HepG2 (cell line): ENCODE measurements around the gene FUT1. TPM values are rescaled to one million over a fixed set of nuclear protein-coding genes. Genes with fewer than 3 reads are reported as not detected.

Source experiments
- ARNTL ChIP-seq: sonication (generic); formaldehyde crosslinking; IDR thresholded peaks from 2 replicates; pipeline ENCODE4 v1.4.0; 2020; ENCODE audit warnings: mild to moderate bottlenecking, missing genetic modification reagents
- ATM ChIP-seq: fragments of 450-650 bp; IDR thresholded peaks from 2 replicates; pipeline ENCODE4 v1.7.1; 2017; ENCODE audit warnings: mild to moderate bottlenecking, borderline replicate concordance
- DMAP1 ChIP-seq: IDR thresholded peaks from 2 replicates; pipeline ENCODE4 v1.6.1; 2016
- EP300 ChIP-seq, 3 experiments: sonication (generic) in 1 of 3; formaldehyde crosslinking in 1 of 3; IDR thresholded peaks; 2 replicates each; pipeline versions ENCODE4 v1.5.1 to v1.6.1; 2011 to 2020; ENCODE audit warnings: low read depth in 2 of 3, low read length in 2 of 3, borderline replicate concordance in 1 of 3, improper control_type of control experiment in 1 of 3, mild to moderate bottlenecking in 1 of 3, missing genetic modification reagents in 1 of 3, moderate library complexity in 1 of 3
- FOXA1 ChIP-seq, 2 experiments: fragments of 450-650 bp in 1 of 2; sonication (generic) in 1 of 2; formaldehyde crosslinking in 1 of 2; IDR thresholded peaks; 2 replicates each; pipeline versions ENCODE4 v1.4.0 to v1.6.1; 2016 to 2020; ENCODE audit warnings: missing genetic modification reagents in 1 of 2
- GFI1 ChIP-seq: sonication (generic); formaldehyde crosslinking; IDR thresholded peaks from 2 replicates; pipeline ENCODE4 v1.5.0; 2020; ENCODE audit warnings: missing genetic modification reagents, mild to moderate bottlenecking, borderline replicate concordance
- KAT7 ChIP-seq: IDR thresholded peaks from 2 replicates; pipeline ENCODE4 v1.6.1; 2018; ENCODE audit warnings: borderline replicate concordance, missing compliant biosample characterization
- MBD4 ChIP-seq: IDR thresholded peaks from 2 replicates; pipeline ENCODE4 v1.6.1; 2012; ENCODE audit warnings: low read length, inconsistent platforms, borderline replicate concordance
- PAF1 ChIP-seq: IDR thresholded peaks from 2 replicates; pipeline ENCODE4 v1.6.1; 2016; ENCODE audit warnings: missing genetic modification reagents, missing compliant biosample characterization
- PHF21A ChIP-seq: sonication (generic); formaldehyde crosslinking; IDR thresholded peaks from 2 replicates; pipeline ENCODE4 v1.5.0; 2020; ENCODE audit warnings: mild to moderate bottlenecking, missing genetic modification reagents
- PTBP1 ChIP-seq: fragments of 200-400 bp; formaldehyde crosslinking; IDR thresholded peaks from 2 replicates; pipeline ENCODE4 v1.6.1; 2018; ENCODE audit warnings: low read length, low read depth; ENCODE audit not compliant: poor library complexity, severe bottlenecking
- THAP11 ChIP-seq: IDR thresholded peaks from 2 replicates; pipeline ENCODE4 v1.6.1; 2016; ENCODE audit warnings: missing biosample characterization, missing genetic modification reagents
- TP53 ChIP-seq: sonication (generic); formaldehyde crosslinking; conservative IDR thresholded peaks from 2 replicates; pipeline ENCODE4 v1.4.0; 2020; ENCODE audit warnings: missing genetic modification reagents
- ZFP82 ChIP-seq: sonication (generic); formaldehyde crosslinking; IDR thresholded peaks from 2 replicates; pipeline ENCODE4 v1.5.1; 2020; ENCODE audit warnings: mild to moderate bottlenecking, missing genetic modification reagents, borderline replicate concordance
- ZIK1 ChIP-seq: sonication (generic); formaldehyde crosslinking; IDR thresholded peaks from 2 replicates; pipeline ENCODE4 v1.5.0; 2020; ENCODE audit warnings: mild to moderate bottlenecking, low read depth, missing genetic modification reagents, borderline replicate concordance
- ZNF124 ChIP-seq: sonication (generic); formaldehyde crosslinking; IDR thresholded peaks from 2 replicates; pipeline ENCODE4 v1.4.0; 2020; ENCODE audit warnings: missing genetic modification reagents
- ZNF20 ChIP-seq: sonication (generic); formaldehyde crosslinking; IDR thresholded peaks from 2 replicates; pipeline ENCODE4 v1.4.0; 2020; ENCODE audit warnings: mild to moderate bottlenecking, moderate library complexity, missing genetic modification reagents
- ZNF550 ChIP-seq: sonication (generic); formaldehyde crosslinking; IDR thresholded peaks from 2 replicates; pipeline ENCODE4 v1.4.0; 2020; ENCODE audit warnings: mild to moderate bottlenecking, missing genetic modification reagents, borderline replicate concordance
- ZNF572 ChIP-seq: sonication (generic); formaldehyde crosslinking; IDR thresholded peaks from 2 replicates; pipeline ENCODE4 v1.5.1; 2020; ENCODE audit warnings: mild to moderate bottlenecking, missing genetic modification reagents
- ZNF761 ChIP-seq: sonication (generic); formaldehyde crosslinking; conservative IDR thresholded peaks from 2 replicates; pipeline ENCODE4 v1.4.0; 2020; ENCODE audit warnings: mild to moderate bottlenecking, missing genetic modification reagents
- ZNF780A ChIP-seq: sonication (generic); formaldehyde crosslinking; IDR thresholded peaks from 2 replicates; pipeline ENCODE4 v1.8.0; 2022; ENCODE audit warnings: mild to moderate bottlenecking, missing genetic modification reagents, moderate library complexity
- ZNF850 ChIP-seq: sonication (generic); formaldehyde crosslinking; conservative IDR thresholded peaks from 2 replicates; pipeline ENCODE4 v1.9.0; 2021; ENCODE audit warnings: mild to moderate bottlenecking, missing genetic modification reagents
- polyA plus RNA-seq, 8 experiments: library from polyadenylated mRNA; depleted of rRNA in 3 of 8; stranded (reverse) in 7 of 8; unstranded in 1 of 8; fragments of >200 nt; fragmentation: Illumina TruSeq in 4 of 8; extraction: Trizol in 4 of 8; gene quantifications; 2 replicates each; pipeline versions ENCODE4 v1.2.1 to v1.2.3, GENCODE V29; 2011 to 2016; ENCODE audit warnings: low read depth in 4 of 8, missing spikeins in 1 of 8, mixed read lengths in 1 of 8; ENCODE audit not compliant: insufficient read depth in 1 of 8
- total RNA-seq, 5 experiments: library from RNA; depleted of rRNA; stranded (reverse); fragments of >200 nt; fragmentation: Illumina TruSeq; extraction: Trizol; gene quantifications; 2 replicates each; pipeline ENCODE4 v1.2.3, GENCODE V29; 2016; ENCODE audit warnings: low read depth in 1 of 5
- TF ChIP-seq, protein P1 (sequence below): sonication (generic); formaldehyde crosslinking; IDR thresholded peaks from 2 replicates; pipeline ENCODE4 v1.4.0; 2020; ENCODE audit warnings: missing genetic modification reagents, mild to moderate bottlenecking, borderline replicate concordance
- TF ChIP-seq, protein P2 (sequence below), 2 experiments: fragments of 450-650 bp in 1 of 2; sonication (generic) in 1 of 2; formaldehyde crosslinking; IDR thresholded peaks; 2 replicates each; pipeline versions ENCODE4 v1.5.0 to v1.8.0; 2020 to 2022; ENCODE audit warnings: mild to moderate bottlenecking in 1 of 2, missing genetic modification reagents in 1 of 2
- TF ChIP-seq, protein P3 (sequence below): sonication (generic); formaldehyde crosslinking; IDR thresholded peaks from 2 replicates; pipeline ENCODE4 v1.4.0; 2020; ENCODE audit warnings: mild to moderate bottlenecking, missing genetic modification reagents
- TF ChIP-seq, protein P4 (sequence below): sonication (generic); formaldehyde crosslinking; conservative IDR thresholded peaks from 2 replicates; pipeline ENCODE4 v1.5.0; 2020; ENCODE audit warnings: missing genetic modification reagents

The FUT1 gene
- total and polyA plus RNA-seq, 2 of the 13 experiments (the other 11 are each of a cell fraction or from before 2014, with no cell fraction given), result 0.07 to 1.1 TPM

DNA sequence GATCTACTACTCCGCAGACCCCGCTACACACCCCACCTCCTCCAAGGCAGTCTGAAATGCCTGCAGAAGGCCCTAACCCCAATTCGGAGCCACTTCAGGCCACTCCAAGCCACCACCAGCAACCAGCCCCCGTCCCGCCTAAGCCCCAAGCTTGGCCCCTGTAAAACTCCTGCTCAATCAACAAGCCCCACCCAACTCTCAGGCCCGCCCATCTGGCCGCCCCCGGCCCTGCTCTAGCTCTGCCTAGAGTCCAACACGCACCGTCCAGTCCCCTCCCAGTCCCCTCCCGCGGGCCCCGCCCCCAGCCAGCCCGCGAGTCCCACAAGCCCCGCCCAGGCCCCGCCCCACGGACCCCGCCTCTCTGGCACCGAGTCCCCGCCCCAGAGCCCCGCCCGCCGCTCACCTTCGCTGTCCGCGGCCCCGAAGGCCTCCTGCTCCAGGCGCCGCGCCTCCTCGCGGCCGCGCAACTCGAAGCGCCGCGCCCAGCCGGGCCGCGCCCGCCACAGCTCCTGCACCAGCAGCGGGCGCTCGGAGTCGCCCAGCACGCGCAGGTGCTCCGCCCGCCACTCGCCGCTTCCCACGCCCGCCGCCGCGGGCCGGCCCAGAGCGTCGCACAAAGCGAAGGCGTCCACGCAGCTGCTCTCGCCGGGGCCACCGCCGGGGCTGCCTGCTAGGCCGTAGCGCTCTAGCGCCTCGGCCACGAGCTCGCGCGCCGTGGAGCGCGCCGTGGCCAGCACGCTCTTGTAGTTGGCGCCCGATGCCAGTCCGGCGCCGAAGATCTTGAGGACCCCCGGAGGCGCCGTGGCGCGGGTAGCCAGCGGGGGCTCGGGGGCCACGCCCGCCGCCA lies 13.7 kb downstream of the FUT1 start (continued):
- TF ChIP-seq ATM, result no peak
- TF ChIP-seq ZNF572 (CRISPR knock-in tag), result no peak
- TF ChIP-seq, protein P1, sequence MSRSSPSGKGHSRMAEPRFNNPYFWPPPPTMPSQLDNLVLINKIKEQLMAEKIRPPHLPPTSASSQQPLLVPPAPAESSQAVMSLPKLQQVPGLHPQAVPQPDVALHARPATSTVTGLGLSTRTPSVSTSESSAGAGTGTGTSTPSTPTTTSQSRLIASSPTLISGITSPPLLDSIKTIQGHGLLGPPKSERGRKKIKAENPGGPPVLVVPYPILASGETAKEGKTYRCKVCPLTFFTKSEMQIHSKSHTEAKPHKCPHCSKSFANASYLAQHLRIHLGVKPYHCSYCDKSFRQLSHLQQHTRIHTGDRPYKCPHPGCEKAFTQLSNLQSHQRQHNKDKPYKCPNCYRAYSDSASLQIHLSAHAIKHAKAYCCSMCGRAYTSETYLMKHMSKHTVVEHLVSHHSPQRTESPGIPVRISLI (CRISPR knock-in tag), result no peak
- TF ChIP-seq ZNF761 (CRISPR knock-in tag), result peak; percentile 52; the same call in 1 of the 2 replicates
- no peak for TF ChIP-seq PHF21A (CRISPR knock-in tag)
- TF ChIP-seq PAF1 (CRISPR knock-in tag), result no peak
- TF ChIP-seq, protein P2, sequence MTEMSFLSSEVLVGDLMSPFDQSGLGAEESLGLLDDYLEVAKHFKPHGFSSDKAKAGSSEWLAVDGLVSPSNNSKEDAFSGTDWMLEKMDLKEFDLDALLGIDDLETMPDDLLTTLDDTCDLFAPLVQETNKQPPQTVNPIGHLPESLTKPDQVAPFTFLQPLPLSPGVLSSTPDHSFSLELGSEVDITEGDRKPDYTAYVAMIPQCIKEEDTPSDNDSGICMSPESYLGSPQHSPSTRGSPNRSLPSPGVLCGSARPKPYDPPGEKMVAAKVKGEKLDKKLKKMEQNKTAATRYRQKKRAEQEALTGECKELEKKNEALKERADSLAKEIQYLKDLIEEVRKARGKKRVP (CRISPR knock-in tag; IDR thresholded peaks at IDR 0.05), result 0 out of 4 replicates have a peak, but pooled peaks of 1 of the 2 experiments have one; percentile 38
- TF ChIP-seq TP53, result no peak
- TF ChIP-seq DMAP1 (CRISPR knock-in tag), result no peak
- TF ChIP-seq ZNF124 (CRISPR knock-in tag), result no peak; the same call in 1 of the 2 replicates
- peak; percentile 24; the same call in 1 of the 2 replicates for TF ChIP-seq ARNTL
- no peak for TF ChIP-seq ZNF550 (CRISPR knock-in tag)
- TF ChIP-seq KAT7 (CRISPR knock-in tag), result no peak
- TF ChIP-seq FOXA1 (IDR thresholded peaks at IDR 0.05), result no peak
- peak; percentile 71 for TF ChIP-seq FOXA1 (CRISPR knock-in tag; IDR thresholded peaks at IDR 0.05)
- TF ChIP-seq PTBP1, result no peak
- TF ChIP-seq ZFP82 (CRISPR knock-in tag), result no peak; the same call in none of the 2 replicates
- no peak; the same call in 1 of the 2 replicates for TF ChIP-seq ZIK1 (CRISPR knock-in tag)
- no peak for TF ChIP-seq ZNF20
- no peak for TF ChIP-seq EP300 (IDR thresholded peaks at IDR 0.05; ENCODE audit: low read depth in 2 of 2, low read length in 2 of 2)
- 0 out of 2 replicates have a peak, but pooled peaks have one; percentile 30 for TF ChIP-seq EP300 (CRISPR knock-in tag; IDR thresholded peaks at IDR 0.05; ENCODE audit: borderline replicate concordance)
- TF ChIP-seq MBD4, result no peak
- peak; percentile 81 for TF ChIP-seq THAP11 (CRISPR knock-in tag)
- TF ChIP-seq, protein P3, sequence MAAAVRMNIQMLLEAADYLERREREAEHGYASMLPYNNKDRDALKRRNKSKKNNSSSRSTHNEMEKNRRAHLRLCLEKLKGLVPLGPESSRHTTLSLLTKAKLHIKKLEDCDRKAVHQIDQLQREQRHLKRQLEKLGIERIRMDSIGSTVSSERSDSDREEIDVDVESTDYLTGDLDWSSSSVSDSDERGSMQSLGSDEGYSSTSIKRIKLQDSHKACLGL (CRISPR knock-in tag), result peak; percentile 90; the same call in 1 of the 2 replicates
- no peak for TF ChIP-seq ZNF850 (CRISPR knock-in tag)
- TF ChIP-seq, protein P4, sequence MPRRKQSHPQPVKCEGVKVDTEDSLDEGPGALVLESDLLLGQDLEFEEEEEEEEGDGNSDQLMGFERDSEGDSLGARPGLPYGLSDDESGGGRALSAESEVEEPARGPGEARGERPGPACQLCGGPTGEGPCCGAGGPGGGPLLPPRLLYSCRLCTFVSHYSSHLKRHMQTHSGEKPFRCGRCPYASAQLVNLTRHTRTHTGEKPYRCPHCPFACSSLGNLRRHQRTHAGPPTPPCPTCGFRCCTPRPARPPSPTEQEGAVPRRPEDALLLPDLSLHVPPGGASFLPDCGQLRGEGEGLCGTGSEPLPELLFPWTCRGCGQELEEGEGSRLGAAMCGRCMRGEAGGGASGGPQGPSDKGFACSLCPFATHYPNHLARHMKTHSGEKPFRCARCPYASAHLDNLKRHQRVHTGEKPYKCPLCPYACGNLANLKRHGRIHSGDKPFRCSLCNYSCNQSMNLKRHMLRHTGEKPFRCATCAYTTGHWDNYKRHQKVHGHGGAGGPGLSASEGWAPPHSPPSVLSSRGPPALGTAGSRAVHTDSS (CRISPR knock-in tag), result no peak
- TF ChIP-seq ZNF780A (CRISPR knock-in tag), result no peak
- TF ChIP-seq GFI1 (CRISPR knock-in tag), result peak; percentile 23; the same call in 1 of the 2 replicates
